WTC11 (cell line): ENCODE results near the gene ENTREP1. TPM values are rescaled to one million over a fixed set of nuclear protein-coding genes. Genes with fewer than 3 reads are reported as not detected.

Experiments
- ATAC-seq: fragments of 200-7000 bp; cut with Tn5 transposase; 2 replicates; pipeline ENCODE4 v1.10.0; 2021; ENCODE audit warnings: mild to moderate bottlenecking, moderate library complexity
- CTCF ChIA-PET: fragments of 300-600 bp; sonication (Branson Sonifier 250); formaldehyde crosslinking; loops from one replicate; lab custom pipeline; 2021; ENCODE audit warnings: antibody characterized with exemption; lab: Charles Lee
- POLR2A ChIA-PET: fragments of 350-600 bp; sonication (Branson Sonifier 250); formaldehyde crosslinking; loops from one replicate; lab custom pipeline; 2021; ENCODE audit warnings: antibody characterized with exemption; lab: Charles Lee
- DNase-seq: peaks from one replicate; pipeline ENCODE4 v3.0.0; 2021; ENCODE audit warnings: low spot score
- H3K27ac Mint-ChIP-seq: 2 replicates; pipeline ENCODE4 v1.8.0; 2021; ENCODE audit warnings: mixed read lengths
- H3K27me3 Mint-ChIP-seq: 2 replicates; pipeline ENCODE4 v1.8.0; 2021; ENCODE audit warnings: low read depth, mild to moderate bottlenecking, moderate library complexity, mixed read lengths
- H3K36me3 Mint-ChIP-seq: 2 replicates; pipeline ENCODE4 v1.8.0; 2021; ENCODE audit warnings: mixed read lengths
- H3K4me1 Mint-ChIP-seq: 2 replicates; pipeline ENCODE4 v1.8.0; 2022; ENCODE audit warnings: mixed read lengths
- H3K4me3 Mint-ChIP-seq: 2 replicates; pipeline ENCODE4 v1.8.0; 2021; ENCODE audit warnings: mild to moderate bottlenecking, moderate library complexity, mixed read lengths
- H3K9me3 Mint-ChIP-seq: 2 replicates; pipeline ENCODE4 v1.8.0; 2021; ENCODE audit warnings: mixed read lengths
- ATF3 ChIP-seq: sonication (generic); formaldehyde crosslinking; conservative IDR thresholded peaks from 2 replicates; pipeline ENCODE4 v1.8.1; 2022; ENCODE audit warnings: mild to moderate bottlenecking, missing genetic modification reagents
- CBFB ChIP-seq: sonication (generic); formaldehyde crosslinking; IDR thresholded peaks from 2 replicates; pipeline ENCODE4 v1.8.1; 2022; ENCODE audit warnings: mild to moderate bottlenecking, low read depth, missing genetic modification reagents
- CREB1 ChIP-seq: sonication (generic); formaldehyde crosslinking; IDR thresholded peaks from 2 replicates; pipeline ENCODE4 v1.8.0; 2023; ENCODE audit warnings: mild to moderate bottlenecking, missing genetic modification reagents
- ELF4 ChIP-seq: sonication (generic); formaldehyde crosslinking; IDR thresholded peaks from 2 replicates; pipeline ENCODE4 v1.8.1; 2022; ENCODE audit warnings: low read depth, mild to moderate bottlenecking, moderate library complexity, missing genetic modification reagents
- ETV6 ChIP-seq: sonication (generic); formaldehyde crosslinking; IDR thresholded peaks from 2 replicates; pipeline ENCODE4 v1.8.1; 2022; ENCODE audit warnings: mild to moderate bottlenecking, missing genetic modification reagents
- FOXK1 ChIP-seq: sonication (generic); formaldehyde crosslinking; IDR thresholded peaks from 2 replicates; pipeline ENCODE4 v1.8.0; 2022; ENCODE audit warnings: mild to moderate bottlenecking, moderate library complexity, missing genetic modification reagents
- KAT7 ChIP-seq: sonication (generic); formaldehyde crosslinking; IDR thresholded peaks from 2 replicates; pipeline ENCODE4 v1.8.1; 2023; ENCODE audit warnings: missing genetic modification reagents, mild to moderate bottlenecking, borderline replicate concordance
- MLX ChIP-seq: sonication (generic); formaldehyde crosslinking; IDR thresholded peaks from 2 replicates; pipeline ENCODE4 v1.8.1; 2023; ENCODE audit warnings: mild to moderate bottlenecking, missing genetic modification reagents, moderate library complexity
- NFATC4 ChIP-seq: fragments of 250-450 bp; sonication (Bioruptor Pico); IDR thresholded peaks from 2 replicates; pipeline ENCODE4 v1.9.0; 2021; ENCODE audit warnings: mild to moderate bottlenecking
- RORB ChIP-seq: fragments of 250-450 bp; sonication (Bioruptor Pico); IDR thresholded peaks from 2 replicates; pipeline ENCODE4 v1.9.0; 2021; ENCODE audit warnings: mild to moderate bottlenecking
- SP1 ChIP-seq: sonication (generic); formaldehyde crosslinking; conservative IDR thresholded peaks from 2 replicates; pipeline ENCODE4 v1.8.1; 2022; ENCODE audit warnings: missing genetic modification reagents
- STAT6 ChIP-seq: sonication (generic); formaldehyde crosslinking; conservative IDR thresholded peaks from 2 replicates; pipeline ENCODE4 v1.8.1; 2023; ENCODE audit warnings: mild to moderate bottlenecking, low read depth, missing genetic modification reagents, moderate library complexity
- TP53 ChIP-seq: sonication (generic); formaldehyde crosslinking; IDR thresholded peaks from 2 replicates; pipeline ENCODE4 v1.8.1; 2023; ENCODE audit warnings: mild to moderate bottlenecking, missing genetic modification reagents
- ZNF138 ChIP-seq: sonication (generic); formaldehyde crosslinking; conservative IDR thresholded peaks from 2 replicates; pipeline ENCODE4 v1.8.1; 2022; ENCODE audit warnings: mild to moderate bottlenecking, moderate library complexity, missing genetic modification reagents
- ZNF232 ChIP-seq: sonication (generic); formaldehyde crosslinking; IDR thresholded peaks from 2 replicates; pipeline ENCODE4 v1.8.0; 2022; ENCODE audit warnings: mild to moderate bottlenecking, missing genetic modification reagents
- ZNF423 ChIP-seq: fragments of 250-450 bp; sonication (Bioruptor Pico); IDR thresholded peaks from 2 replicates; pipeline ENCODE4 v2.1.2; 2022; ENCODE audit warnings: mild to moderate bottlenecking, moderate library complexity
- ZNF425 ChIP-seq: fragments of 250-450 bp; sonication (Bioruptor Pico); conservative IDR thresholded peaks from 2 replicates; pipeline ENCODE4 v1.9.0; 2021; ENCODE audit warnings: mild to moderate bottlenecking
- total RNA-seq: library from RNA; stranded (reverse); gene quantifications from 3 replicates; pipeline ENCODE4 v1.2.3, GENCODE V29; 2021
- TF ChIP-seq, protein P1 (sequence below): sonication (generic); formaldehyde crosslinking; IDR thresholded peaks from 2 replicates; pipeline ENCODE4 v1.8.0; 2023; ENCODE audit warnings: mild to moderate bottlenecking, missing genetic modification reagents
- TF ChIP-seq, protein P2 (sequence below): sonication (generic); formaldehyde crosslinking; IDR thresholded peaks from 2 replicates; pipeline ENCODE4 v1.8.0; 2022; ENCODE audit warnings: missing genetic modification reagents
- TF ChIP-seq, protein P3 (sequence below): sonication (generic); formaldehyde crosslinking; IDR thresholded peaks from 2 replicates; pipeline ENCODE4 v1.8.1; 2023; ENCODE audit warnings: mild to moderate bottlenecking, missing genetic modification reagents
- TF ChIP-seq, protein P4 (sequence below): sonication (generic); formaldehyde crosslinking; IDR thresholded peaks from 2 replicates; pipeline ENCODE4 v1.8.1; 2023; ENCODE audit warnings: mild to moderate bottlenecking, moderate library complexity, missing genetic modification reagents

ENTREP1 gene
- total RNA-seq, 1 experiment from 2014 or later = 22.4 TPM

DNA sequence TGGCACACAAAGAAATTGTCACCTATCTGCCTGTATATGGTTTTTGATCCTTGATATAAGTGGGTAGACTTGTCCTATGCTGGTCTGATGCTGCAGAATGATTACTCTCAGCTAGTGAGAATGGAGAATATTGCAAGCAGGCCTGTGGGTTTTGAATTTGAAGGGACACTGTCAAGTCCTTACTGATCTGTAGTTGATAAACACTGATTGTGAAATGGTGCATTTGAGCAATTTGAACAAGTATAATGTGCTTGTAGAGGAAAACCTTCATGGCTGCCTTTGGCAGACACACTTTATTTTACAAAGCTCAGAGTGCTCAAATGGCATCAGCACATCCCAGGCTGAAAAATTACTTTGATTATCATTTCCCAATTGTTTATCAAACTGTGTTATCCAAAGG, 9.3 kb downstream of the ENTREP1 start (continued):
- TF ChIP-seq, protein P1, sequence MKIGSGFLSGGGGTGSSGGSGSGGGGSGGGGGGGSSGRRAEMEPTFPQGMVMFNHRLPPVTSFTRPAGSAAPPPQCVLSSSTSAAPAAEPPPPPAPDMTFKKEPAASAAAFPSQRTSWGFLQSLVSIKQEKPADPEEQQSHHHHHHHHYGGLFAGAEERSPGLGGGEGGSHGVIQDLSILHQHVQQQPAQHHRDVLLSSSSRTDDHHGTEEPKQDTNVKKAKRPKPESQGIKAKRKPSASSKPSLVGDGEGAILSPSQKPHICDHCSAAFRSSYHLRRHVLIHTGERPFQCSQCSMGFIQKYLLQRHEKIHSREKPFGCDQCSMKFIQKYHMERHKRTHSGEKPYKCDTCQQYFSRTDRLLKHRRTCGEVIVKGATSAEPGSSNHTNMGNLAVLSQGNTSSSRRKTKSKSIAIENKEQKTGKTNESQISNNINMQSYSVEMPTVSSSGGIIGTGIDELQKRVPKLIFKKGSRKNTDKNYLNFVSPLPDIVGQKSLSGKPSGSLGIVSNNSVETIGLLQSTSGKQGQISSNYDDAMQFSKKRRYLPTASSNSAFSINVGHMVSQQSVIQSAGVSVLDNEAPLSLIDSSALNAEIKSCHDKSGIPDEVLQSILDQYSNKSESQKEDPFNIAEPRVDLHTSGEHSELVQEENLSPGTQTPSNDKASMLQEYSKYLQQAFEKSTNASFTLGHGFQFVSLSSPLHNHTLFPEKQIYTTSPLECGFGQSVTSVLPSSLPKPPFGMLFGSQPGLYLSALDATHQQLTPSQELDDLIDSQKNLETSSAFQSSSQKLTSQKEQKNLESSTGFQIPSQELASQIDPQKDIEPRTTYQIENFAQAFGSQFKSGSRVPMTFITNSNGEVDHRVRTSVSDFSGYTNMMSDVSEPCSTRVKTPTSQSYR (CRISPR knock-in tag) = no peak
- TF ChIP-seq SP1 (no peak), STAT6 (CRISPR knock-in tag) (no peak), ETV6 (CRISPR knock-in tag) (no peak)

DNA sequence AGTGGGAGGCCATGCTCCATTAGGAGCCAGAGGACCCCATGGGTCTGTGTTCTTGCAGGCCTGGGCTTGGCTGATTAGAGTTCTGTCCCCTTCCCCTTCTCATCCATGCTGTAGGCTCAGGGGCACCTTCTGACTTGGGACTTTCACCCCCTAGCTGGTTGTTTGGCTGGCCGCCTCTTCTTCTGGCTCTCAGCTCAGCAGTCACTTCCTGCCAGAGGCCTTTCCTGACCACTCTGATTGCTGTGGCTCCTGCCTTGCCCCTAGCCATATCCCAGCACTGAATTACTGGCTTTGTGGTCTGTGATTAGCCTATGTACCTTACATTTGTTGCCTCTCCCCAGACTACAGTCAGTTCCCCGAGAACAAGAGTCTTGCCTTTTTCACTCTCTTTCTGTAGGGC, 14.6 kb downstream of the ENTREP1 start:
- no peaks in the 10 kb centered on the region for H3K36me3 Mint-ChIP-seq
- POLR2A ChIA-PET = no interaction called here
- no peak for TF ChIP-seq ATF3
- no peak for TF ChIP-seq FOXK1
- TF ChIP-seq RORB (CRISPR knock-in tag) = no peak
- no peak for TF ChIP-seq ZNF425 (CRISPR knock-in tag)
- no peak for TF ChIP-seq MLX (CRISPR knock-in tag)
- no peak for TF ChIP-seq NFATC4 (CRISPR knock-in tag)
- no peak for TF ChIP-seq CREB1 (CRISPR knock-in tag)
- TF ChIP-seq CBFB (CRISPR knock-in tag) = no peak
- TF ChIP-seq, protein P2, sequence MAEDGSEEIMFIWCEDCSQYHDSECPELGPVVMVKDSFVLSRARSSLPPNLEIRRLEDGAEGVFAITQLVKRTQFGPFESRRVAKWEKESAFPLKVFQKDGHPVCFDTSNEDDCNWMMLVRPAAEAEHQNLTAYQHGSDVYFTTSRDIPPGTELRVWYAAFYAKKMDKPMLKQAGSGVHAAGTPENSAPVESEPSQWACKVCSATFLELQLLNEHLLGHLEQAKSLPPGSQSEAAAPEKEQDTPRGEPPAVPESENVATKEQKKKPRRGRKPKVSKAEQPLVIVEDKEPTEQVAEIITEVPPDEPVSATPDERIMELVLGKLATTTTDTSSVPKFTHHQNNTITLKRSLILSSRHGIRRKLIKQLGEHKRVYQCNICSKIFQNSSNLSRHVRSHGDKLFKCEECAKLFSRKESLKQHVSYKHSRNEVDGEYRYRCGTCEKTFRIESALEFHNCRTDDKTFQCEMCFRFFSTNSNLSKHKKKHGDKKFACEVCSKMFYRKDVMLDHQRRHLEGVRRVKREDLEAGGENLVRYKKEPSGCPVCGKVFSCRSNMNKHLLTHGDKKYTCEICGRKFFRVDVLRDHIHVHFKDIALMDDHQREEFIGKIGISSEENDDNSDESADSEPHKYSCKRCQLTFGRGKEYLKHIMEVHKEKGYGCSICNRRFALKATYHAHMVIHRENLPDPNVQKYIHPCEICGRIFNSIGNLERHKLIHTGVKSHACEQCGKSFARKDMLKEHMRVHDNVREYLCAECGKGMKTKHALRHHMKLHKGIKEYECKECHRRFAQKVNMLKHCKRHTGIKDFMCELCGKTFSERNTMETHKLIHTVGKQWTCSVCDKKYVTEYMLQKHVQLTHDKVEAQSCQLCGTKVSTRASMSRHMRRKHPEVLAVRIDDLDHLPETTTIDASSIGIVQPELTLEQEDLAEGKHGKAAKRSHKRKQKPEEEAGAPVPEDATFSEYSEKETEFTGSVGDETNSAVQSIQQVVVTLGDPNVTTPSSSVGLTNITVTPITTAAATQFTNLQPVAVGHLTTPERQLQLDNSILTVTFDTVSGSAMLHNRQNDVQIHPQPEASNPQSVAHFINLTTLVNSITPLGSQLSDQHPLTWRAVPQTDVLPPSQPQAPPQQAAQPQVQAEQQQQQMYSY (CRISPR knock-in tag) = no peak
- no peak for TF ChIP-seq ZNF423 (CRISPR knock-in tag)
- no peak for TF ChIP-seq TP53
- no peak for TF ChIP-seq ZNF138 (CRISPR knock-in tag)
- TF ChIP-seq ELF4 (CRISPR knock-in tag) = no peak
- TF ChIP-seq, protein P3, sequence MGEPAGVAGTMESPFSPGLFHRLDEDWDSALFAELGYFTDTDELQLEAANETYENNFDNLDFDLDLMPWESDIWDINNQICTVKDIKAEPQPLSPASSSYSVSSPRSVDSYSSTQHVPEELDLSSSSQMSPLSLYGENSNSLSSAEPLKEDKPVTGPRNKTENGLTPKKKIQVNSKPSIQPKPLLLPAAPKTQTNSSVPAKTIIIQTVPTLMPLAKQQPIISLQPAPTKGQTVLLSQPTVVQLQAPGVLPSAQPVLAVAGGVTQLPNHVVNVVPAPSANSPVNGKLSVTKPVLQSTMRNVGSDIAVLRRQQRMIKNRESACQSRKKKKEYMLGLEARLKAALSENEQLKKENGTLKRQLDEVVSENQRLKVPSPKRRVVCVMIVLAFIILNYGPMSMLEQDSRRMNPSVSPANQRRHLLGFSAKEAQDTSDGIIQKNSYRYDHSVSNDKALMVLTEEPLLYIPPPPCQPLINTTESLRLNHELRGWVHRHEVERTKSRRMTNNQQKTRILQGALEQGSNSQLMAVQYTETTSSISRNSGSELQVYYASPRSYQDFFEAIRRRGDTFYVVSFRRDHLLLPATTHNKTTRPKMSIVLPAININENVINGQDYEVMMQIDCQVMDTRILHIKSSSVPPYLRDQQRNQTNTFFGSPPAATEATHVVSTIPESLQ (CRISPR knock-in tag) = no peak
- TF ChIP-seq ETV6 (CRISPR knock-in tag) = no peak
- no peak for TF ChIP-seq SP1
- no peak for TF ChIP-seq ZNF232 (CRISPR knock-in tag)
- no peak for TF ChIP-seq KAT7 (CRISPR knock-in tag)
- TF ChIP-seq, protein P4, sequence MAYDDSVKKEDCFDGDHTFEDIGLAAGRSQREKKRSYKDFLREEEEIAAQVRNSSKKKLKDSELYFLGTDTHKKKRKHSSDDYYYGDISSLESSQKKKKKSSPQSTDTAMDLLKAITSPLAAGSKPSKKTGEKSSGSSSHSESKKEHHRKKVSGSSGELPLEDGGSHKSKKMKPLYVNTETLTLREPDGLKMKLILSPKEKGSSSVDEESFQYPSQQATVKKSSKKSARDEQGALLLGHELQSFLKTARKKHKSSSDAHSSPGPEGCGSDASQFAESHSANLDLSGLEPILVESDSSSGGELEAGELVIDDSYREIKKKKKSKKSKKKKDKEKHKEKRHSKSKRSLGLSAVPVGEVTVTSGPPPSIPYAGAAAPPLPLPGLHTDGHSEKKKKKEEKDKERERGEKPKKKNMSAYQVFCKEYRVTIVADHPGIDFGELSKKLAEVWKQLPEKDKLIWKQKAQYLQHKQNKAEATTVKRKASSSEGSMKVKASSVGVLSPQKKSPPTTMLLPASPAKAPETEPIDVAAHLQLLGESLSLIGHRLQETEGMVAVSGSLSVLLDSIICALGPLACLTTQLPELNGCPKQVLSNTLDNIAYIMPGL (CRISPR knock-in tag) = no peak
- peak overlapping the region; percentile 86 for H3K27ac Mint-ChIP-seq
- H3K4me3 Mint-ChIP-seq = no peak overlapping the region
- no peaks in the 10 kb centered on the region for H3K9me3 Mint-ChIP-seq
- CTCF ChIA-PET = no interaction called here
- no peaks in the 10 kb centered on the region for H3K27me3 Mint-ChIP-seq
- ATAC-seq = peak; percentile 68
- H3K4me1 Mint-ChIP-seq = peaks cover 54% of the 10 kb centered on the region
- DNase-seq = no peak
